ENCODE data around the gene TOX4. TPM values are rescaled to one million over a fixed set of nuclear protein-coding genes. Genes with fewer than 3 reads are reported as not detected.

Gene TOX4
- total and polyA plus RNA-seq, 9 of the 15 experiments (the other 6 are each of a cell fraction or from before 2014, with no cell fraction given): 9.9 to 76.5 (median 41.0) TPM

DNA sequence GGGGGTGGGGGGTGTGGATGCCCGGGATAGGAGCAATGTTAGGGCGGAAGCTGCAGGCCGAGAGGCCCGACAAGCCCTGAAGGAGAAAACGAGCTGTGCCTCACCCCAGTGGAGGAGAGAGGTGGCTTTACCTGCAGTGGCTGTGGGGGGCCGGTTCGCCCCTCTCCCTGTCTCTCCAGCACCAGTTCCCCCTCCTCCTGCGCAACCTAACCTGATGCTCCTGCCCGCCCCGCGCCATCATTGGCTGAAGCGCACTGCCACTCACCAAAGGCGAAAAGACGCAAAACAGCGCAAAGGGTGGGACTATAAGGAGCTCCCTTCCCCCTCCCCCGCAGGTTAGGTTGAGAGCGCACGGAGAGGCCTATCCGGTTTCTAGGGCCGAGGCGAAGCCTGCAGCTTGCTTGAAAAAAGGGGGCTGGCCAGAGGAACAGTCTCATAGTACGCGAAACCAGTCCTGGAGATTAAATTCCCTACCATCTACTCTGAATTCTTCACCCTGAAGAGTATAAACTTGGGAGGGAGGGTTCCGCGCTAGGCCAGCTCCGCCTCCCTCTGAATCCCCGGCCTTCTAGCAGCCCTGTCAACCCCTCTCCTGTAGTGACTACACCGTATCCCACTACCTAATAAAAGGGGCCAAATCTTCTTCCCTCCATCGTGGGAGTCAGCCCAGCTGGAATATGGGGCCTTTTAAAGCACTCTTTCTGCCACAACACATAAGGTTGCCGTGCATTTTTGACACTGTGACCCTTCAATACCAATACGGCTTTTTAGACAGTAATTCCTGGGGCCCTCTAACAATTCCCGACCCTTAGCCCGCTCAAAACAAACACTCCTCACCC, 39.7 kb upstream of the TOX4 start (continued):
- TF ChIP-seq, protein P1, sequence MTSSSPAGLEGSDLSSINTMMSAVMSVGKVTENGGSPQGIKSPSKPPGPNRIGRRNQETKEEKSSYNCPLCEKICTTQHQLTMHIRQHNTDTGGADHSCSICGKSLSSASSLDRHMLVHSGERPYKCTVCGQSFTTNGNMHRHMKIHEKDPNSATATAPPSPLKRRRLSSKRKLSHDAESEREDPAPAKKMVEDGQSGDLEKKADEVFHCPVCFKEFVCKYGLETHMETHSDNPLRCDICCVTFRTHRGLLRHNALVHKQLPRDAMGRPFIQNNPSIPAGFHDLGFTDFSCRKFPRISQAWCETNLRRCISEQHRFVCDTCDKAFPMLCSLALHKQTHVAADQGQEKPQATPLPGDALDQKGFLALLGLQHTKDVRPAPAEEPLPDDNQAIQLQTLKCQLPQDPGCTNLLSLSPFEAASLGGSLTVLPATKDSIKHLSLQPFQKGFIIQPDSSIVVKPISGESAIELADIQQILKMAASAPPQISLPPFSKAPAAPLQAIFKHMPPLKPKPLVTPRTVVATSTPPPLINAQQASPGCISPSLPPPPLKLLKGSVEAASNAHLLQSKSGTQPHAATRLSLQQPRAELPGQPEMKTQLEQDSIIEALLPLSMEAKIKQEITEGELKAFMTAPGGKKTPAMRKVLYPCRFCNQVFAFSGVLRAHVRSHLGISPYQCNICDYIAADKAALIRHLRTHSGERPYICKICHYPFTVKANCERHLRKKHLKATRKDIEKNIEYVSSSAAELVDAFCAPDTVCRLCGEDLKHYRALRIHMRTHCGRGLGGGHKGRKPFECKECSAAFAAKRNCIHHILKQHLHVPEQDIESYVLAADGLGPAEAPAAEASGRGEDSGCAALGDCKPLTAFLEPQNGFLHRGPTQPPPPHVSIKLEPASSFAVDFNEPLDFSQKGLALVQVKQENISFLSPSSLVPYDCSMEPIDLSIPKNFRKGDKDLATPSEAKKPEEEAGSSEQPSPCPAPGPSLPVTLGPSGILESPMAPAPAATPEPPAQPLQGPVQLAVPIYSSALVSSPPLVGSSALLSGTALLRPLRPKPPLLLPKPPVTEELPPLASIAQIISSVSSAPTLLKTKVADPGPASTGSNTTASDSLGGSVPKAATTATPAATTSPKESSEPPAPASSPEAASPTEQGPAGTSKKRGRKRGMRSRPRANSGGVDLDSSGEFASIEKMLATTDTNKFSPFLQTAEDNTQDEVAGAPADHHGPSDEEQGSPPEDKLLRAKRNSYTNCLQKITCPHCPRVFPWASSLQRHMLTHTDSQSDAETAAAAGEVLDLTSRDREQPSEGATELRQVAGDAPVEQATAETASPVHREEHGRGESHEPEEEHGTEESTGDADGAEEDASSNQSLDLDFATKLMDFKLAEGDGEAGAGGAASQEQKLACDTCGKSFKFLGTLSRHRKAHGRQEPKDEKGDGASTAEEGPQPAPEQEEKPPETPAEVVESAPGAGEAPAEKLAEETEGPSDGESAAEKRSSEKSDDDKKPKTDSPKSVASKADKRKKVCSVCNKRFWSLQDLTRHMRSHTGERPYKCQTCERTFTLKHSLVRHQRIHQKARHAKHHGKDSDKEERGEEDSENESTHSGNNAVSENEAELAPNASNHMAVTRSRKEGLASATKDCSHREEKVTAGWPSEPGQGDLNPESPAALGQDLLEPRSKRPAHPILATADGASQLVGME (CRISPR knock-in tag; IDR thresholded peaks at IDR 0.05): no peak
- TF ChIP-seq PHF21A (IDR thresholded peaks at IDR 0.05; ENCODE audit: borderline replicate concordance, low read depth) (no peak), RB1 (IDR thresholded peaks at IDR 0.05; ENCODE audit: low read depth) (0 out of 2 replicates have a peak, but pooled peaks have one; percentile 27), CTBP1 (IDR thresholded peaks at IDR 0.05; ENCODE audit: borderline replicate concordance) (no peak), EWSR1 (IDR thresholded peaks at IDR 0.05; ENCODE audit: borderline replicate concordance, low read depth, partially characterized antibody) (no peak), RBBP5 (IDR thresholded peaks at IDR 0.05; ENCODE audit: borderline replicate concordance, insufficient read depth, low read length, poor library complexity, severe bottlenecking) (peak; percentile 52), ZC3H11A (IDR thresholded peaks at IDR 0.05; ENCODE audit: low read depth, low read length) (no peak), NFIC (IDR thresholded peaks at IDR 0.05) (no peak), SRSF9 (IDR thresholded peaks at IDR 0.05; ENCODE audit: borderline replicate concordance, low read depth, low read length) (no peak), MTA3 (IDR thresholded peaks at IDR 0.05; ENCODE audit: borderline replicate concordance) (0 out of 2 replicates have a peak, but pooled peaks have one; percentile 47), ZNF766 (CRISPR knock-in tag; conservative IDR thresholded peaks at IDR 0.05) (no peak), BMI1 (IDR thresholded peaks at IDR 0.05; ENCODE audit: low read length) (no peak), POLR2G (IDR thresholded peaks at IDR 0.05; ENCODE audit: low read depth, low read length) (peak; percentile 78), FOXM1 (IDR thresholded peaks at IDR 0.05; ENCODE audit: low read depth) (no peak), FOXM1 (CRISPR knock-in tag; IDR thresholded peaks at IDR 0.05; ENCODE audit: low read depth) (no peak)
- TF ChIP-seq, protein P2, sequence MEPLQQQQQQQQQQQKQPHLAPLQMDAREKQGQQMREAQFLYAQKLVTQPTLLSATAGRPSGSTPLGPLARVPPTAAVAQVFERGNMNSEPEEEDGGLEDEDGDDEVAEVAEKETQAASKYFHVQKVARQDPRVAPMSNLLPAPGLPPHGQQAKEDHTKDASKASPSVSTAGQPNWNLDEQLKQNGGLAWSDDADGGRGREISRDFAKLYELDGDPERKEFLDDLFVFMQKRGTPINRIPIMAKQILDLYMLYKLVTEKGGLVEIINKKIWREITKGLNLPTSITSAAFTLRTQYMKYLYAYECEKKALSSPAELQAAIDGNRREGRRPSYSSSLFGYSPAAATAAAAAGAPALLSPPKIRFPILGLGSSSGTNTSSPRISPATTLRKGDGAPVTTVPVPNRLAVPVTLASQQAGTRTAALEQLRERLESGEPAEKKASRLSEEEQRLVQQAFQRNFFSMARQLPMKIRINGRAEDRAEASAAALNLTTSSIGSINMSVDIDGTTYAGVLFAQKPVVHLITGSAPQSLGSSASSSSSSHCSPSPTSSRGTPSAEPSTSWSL (CRISPR knock-in tag; IDR thresholded peaks at IDR 0.05; ENCODE audit: borderline replicate concordance): no peak
- TF ChIP-seq, protein P3, sequence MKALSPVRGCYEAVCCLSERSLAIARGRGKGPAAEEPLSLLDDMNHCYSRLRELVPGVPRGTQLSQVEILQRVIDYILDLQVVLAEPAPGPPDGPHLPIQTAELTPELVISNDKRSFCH (CRISPR knock-in tag; IDR thresholded peaks at IDR 0.05): no peak
- TF ChIP-seq, protein P3 (tag; IDR thresholded peaks at IDR 0.05): no peak
- TF ChIP-seq, protein P4, sequence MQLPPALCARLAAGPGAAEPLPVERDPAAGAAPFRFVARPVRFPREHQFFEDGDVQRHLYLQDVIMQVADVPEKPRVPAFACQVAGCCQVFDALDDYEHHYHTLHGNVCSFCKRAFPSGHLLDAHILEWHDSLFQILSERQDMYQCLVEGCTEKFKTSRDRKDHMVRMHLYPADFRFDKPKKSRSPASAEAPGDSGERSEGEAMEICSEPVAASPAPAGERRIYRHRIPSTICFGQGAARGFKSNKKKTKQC (CRISPR knock-in tag; IDR thresholded peaks at IDR 0.05): no peak
